NCI-H2196 treated with DMSO at 0.1 percent for 48 hours (cell line): ENCODE results near the gene KLF4.

ENCODE experiments used
- DNase-seq: peaks from one replicate; lab custom pipeline; 2025; ENCODE audit not compliant: unreplicated experiment; lab: John Stamatoyannopoulos, UW

Gene KLF4

DNA sequence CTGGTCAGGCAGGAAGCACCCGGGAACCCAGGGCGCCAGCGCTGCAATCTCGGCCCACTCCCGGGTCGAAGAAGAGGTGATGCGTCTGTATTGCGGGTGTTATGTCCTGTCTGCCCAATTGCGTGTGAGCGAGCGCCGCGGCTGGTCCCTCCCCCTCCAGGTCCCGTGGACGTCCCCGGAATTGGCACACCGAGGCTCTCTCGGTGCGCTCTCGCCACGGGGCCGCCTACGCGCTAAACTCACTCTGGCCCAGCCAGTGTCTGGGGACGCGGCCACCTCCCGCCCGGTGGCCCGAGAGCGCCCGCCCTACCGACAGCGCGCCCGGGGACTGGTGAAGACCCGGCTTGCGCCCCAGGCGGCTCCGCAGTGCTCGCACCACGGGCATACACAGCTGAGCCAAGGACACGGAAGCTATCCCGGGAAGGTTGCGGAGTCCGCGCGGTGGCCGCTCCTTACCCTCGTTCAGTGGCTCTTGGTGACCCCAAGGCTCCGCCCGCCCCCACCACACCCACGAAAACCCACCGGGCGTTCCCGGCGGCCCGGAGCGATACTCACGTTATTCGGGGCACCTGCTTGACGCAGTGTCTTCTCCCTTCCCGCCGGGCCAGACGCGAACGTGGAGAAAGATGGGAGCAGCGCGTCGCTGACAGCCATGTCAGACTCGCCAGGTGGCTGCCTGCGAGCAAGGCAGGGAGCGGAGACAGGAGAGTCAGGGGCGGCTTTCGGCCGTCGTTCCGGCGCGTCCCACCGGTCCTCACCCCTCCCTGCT, 1.0 kb downstream of the KLF4 start:
- DNase-seq = no peak

DNA sequence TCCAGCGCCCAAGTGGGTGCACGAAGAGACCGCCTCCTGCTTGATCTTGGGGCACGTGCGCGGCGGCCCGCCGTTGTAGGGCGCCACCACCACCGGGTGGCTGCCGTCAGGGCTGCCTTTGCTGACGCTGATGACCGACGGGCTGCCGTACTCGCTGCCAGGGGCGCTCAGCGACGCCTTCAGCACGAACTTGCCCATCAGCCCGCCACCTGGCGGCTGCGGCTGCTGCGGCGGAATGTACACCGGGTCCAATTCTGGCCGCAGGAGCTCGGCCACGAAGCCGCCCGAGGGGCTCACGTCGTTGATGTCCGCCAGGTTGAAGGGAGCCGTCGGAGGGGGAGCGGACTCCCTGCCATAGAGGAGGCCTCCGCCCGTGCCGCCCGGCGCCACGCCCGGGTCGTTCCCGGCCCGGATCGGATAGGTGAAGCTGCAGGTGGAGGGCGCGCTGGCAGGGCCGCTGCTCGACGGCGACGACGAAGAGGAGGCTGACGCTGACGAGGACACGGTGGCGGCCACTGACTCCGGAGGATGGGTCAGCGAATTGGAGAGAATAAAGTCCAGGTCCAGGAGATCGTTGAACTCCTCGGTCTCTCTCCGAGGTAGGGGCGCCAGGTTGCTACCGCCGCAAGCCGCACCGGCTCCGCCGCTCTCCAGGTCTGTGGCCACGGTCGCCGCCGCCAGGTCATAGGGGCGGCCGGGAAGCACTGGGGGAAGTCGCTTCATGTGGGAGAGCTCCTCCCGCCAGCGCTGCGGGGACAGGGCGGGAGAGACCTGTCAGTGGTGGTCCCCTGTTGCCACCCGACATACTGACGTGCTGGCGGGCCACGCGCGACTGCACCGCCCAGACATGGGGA, 1.8 kb downstream of the KLF4 start:
- no peak for DNase-seq

DNA sequence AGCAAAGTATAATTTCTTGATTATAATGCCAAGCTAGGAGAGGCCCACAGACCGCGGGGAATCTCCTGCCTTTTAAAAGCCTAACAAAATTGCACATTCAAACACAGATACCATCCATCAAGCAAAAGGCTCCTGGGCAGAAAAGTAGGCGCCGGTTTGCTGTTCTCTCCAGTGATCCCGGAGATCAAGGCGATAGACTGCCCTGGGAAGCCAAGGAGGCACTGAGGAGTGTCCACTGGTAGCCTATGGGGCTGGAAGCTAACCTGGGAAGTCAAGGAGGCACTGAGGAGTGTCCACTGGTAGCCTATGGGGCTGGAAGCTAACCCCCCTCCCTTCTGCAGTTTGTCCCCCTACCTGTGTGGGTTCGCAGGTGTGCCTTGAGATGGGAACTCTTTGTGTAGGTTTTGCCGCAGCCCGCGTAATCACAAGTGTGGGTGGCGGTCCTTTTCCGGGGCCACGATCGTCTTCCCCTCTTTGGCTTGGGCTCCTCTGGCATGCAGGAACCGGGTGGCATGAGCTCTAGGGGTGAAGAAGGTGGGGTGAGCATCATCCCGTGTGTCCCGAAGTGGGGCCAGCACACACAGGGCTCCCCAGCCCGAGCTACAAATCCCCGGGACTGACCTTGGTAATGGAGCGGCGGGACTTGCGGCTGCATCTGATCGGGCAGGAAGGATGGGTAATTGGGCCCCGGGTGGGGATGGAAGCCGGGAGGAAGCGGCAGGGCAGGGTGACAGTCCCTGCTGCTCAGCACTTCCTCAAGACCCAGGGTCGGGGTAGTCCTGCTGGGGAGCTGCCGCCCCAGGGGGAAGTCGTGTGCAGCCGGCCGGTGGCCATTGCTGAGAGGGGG, 2.7 kb downstream of the KLF4 start:
- DNase-seq = no peak

DNA sequence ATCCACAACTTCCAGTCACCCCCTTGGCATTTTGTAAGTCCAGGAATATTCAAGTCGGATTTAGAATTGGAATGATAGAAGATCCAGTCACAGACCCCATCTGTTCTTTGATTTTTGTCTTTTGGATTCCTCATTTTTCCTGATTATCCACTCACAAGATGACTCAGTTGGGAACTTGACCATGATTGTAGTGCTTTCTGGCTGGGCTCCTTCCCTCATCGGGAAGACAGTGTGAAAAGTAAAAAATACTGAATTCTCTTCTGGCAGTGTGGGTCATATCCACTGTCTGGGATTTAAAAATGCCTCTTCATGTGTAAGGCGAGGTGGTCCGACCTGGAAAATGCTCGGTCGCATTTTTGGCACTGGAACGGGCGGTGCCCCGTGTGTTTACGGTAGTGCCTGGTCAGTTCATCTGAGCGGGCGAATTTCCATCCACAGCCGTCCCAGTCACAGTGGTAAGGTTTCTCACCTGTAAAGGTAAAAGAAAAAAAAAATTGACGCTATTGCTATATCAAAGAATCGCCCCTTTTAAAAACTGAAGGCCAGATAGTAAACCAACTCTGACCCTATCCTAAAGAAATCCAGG, 4.0 kb downstream of the KLF4 start:
- DNase-seq = no peak

DNA sequence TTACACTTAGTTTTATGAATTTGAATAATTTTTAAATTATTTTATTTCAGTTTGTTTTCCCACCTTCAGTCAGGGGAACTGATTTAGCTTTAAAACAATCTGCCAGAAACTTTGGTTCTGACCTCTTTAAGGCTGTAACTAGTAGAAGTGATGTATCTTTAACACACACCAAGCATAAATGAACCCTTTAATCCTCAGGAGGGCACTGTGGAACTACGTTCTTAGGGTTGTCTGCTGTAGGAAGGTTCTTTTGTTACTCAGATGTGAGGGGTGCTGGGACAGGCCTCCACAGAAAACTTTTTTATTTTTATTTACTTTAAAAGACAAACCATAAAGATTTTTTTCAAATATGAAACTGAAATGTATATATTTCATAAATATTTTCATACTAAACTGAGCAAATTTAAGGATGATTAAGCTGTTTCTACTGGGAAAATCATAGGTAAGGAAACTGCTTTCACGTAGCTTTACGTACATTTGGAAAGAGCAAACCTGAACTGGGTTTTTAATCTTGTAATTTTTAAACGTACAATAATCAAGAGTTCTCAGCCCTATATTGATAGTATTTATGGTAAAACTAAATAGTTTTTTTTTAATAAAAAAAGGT, 5.3 kb downstream of the KLF4 start:
- peak; percentile 45 for DNase-seq

DNA sequence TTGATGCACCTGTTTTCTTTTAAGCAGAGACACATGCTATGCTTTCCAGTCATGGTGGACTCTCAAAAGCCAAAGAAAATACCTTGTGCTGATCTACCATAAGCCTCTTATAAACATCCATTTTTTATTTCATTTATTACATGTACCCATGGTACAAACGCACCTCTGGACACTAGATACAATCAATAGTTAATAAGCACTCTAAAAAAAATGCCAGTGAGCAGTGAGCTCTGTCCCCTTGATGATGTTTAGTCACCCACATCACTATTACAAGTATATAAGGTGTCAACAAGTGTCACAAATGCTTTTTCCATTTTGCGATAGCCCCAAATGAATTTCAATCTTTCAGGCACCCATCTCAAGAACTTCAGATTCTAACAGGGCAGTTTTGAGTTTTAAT, 5.9 kb downstream of the KLF4 start:
- no peak for DNase-seq

DNA sequence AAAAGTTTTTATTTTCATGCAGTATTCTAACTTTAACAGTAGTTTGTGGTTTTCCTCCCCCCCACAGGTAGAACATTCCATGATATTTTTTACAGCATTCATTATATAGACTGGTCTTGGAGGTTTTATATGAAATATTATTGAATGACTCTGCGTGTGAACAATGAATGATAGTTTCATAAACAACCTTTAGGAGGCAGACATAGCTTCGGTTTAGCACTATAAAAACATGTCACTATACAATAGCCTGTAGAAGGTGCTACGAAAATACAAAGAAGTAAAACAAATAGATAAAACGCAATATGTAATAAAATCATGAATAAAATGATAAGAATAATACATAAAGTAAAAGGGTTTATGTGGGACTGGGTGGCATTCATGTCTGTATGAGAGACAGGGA, 8.5 kb downstream of the KLF4 start:
- DNase-seq = no peak

DNA sequence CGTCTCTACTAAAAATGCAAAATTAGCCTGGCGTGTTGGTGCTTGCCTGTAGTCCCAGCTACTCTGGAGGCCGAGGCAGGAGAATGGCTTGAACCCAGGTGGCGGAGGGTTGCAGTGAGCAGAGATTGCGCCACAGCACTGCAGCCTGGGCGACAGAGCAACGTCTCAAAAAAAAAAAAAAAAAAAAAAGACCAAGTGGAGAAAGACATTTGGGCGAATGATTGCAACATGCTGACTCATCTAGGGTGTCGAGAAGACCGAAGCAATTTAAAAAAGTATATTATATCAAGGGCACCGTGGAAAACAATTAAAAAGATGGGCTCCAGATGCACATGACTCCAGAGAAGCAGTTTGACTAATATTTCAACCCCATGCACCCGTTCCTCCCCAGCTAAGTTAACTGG, 9.2 kb downstream of the KLF4 start:
- DNase-seq = no peak

DNA sequence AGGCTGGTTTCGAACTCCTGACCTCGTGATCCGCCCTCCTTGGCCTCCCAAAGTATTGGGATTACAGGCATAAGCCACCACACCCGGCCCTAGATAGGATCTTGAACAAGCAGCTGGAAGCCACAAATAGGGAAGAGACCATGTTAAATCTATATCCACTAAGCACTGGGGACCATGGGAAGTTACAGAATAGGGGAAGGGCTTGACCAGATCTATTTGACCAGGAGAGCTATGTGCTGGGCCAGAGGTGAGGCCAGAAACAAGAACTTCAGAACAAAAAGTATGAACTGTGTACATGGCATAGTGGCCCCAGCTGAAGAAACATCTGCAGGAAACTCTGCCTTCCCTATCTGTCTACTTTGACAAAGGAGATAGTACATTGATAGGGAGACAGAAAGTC, 10.8 kb downstream of the KLF4 start:
- DNase-seq = no peak

DNA sequence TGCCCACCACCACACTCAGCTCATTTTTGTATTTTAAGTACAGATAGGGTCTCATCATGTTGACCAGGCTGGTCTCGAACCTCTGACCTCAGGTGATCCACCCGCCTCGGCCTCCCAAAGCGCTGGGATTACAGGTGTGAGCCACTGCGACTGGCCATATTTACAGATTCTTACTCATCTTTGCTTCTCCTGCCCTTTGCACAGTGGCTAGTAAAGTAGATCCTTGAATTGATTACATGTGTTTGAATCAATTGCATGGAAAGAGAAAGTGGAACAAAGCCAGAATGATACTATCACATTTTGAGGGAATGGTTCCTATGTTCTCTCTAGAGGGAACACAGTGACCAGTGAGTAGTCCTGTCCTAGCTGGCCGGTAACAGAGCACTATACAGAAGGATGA, 15.4 kb downstream of the KLF4 start:
- DNase-seq = no peak

DNA sequence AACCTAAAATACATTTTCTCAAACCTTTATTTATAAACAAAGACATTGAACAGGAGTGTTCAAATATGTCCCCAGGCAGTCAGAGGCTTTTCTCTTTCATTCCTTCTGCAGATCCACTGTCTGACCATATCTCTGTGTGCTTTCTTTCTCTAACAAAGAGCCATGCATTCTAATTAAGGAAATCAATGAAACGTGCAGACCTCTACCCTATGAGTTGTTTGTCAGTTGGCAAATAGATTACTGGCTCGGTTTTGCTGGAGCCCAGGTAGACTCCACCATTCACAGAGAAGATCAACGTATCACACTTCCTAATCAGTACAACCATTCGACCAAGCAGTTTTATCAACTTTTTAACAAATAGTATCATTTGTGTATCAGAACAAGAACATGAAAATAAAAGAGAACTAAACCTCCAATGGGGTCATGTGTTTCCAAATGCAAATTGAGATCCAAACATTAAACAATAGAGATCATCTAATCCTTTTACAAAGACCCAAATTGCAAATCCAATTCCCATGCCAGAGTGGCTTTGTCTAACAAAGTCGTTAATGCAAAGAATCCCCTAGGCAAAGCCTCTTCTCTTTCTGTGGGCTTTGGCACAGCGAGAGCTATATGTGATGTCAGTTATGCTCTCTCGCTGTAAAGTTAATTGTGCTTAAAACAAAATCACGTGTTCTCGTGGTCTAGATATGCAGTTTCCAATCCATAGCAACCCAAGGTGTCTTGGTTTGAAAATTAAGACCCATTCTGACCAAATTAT, 16.8 kb downstream of the KLF4 start:
- DNase-seq = no peak

DNA sequence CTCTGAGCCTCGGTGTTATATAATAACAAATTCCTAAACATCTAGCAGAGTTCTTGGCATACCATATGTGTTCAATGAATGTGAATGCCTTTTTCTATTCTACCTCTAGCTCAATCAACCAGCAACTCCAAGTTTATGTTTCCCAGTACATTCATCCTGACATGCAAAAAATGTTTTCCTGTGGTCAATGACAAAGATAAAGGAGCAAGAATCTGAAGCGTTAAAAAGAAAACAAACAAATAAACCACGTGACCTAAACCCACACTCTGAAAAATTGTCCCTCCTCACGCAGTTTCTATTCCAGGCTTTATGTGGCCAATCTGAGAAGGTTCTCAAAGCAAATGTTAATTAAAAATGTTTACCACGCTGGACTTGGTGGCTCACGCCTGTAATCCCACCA, 18.0 kb downstream of the KLF4 start:
- DNase-seq = no peak

DNA sequence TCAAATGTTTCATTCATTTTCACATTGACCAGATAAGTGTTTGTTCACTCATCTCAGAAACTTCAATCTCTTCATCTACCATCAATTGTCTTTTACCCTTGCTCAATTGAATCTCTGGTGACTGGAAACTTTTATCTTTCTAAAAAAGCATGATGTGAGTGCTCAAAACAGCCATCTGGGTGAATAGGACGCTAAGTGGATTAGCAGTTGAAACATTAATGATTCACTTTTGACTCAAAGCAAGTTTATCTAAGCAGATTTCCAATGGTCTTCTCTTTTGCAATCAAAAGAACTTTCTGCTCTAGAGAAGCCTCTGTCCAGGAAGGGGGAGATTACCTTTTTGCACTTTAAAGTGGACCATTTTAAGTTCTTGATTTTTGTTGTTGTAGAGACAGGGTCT, 22.2 kb downstream of the KLF4 start:
- DNase-seq = no peak

DNA sequence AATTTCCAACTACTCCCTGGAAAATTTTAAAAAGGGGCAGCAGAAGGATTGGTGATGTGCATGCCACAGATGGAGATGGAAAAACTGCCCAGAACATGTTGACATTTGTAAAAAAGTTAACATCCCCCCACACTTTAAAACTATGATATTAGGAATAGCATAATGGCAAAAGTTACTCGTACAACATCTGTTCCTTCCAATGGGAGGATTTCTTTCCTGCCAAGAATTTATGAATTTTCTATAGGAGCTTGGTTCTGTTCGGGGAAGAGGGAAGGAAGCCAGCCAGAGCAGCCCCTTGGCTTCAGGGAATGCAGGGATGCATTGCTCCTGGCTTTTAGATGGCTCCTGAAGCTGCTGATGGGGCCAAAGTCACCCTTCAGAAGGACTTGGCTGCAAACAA, 22.7 kb downstream of the KLF4 start:
- DNase-seq = no peak

DNA sequence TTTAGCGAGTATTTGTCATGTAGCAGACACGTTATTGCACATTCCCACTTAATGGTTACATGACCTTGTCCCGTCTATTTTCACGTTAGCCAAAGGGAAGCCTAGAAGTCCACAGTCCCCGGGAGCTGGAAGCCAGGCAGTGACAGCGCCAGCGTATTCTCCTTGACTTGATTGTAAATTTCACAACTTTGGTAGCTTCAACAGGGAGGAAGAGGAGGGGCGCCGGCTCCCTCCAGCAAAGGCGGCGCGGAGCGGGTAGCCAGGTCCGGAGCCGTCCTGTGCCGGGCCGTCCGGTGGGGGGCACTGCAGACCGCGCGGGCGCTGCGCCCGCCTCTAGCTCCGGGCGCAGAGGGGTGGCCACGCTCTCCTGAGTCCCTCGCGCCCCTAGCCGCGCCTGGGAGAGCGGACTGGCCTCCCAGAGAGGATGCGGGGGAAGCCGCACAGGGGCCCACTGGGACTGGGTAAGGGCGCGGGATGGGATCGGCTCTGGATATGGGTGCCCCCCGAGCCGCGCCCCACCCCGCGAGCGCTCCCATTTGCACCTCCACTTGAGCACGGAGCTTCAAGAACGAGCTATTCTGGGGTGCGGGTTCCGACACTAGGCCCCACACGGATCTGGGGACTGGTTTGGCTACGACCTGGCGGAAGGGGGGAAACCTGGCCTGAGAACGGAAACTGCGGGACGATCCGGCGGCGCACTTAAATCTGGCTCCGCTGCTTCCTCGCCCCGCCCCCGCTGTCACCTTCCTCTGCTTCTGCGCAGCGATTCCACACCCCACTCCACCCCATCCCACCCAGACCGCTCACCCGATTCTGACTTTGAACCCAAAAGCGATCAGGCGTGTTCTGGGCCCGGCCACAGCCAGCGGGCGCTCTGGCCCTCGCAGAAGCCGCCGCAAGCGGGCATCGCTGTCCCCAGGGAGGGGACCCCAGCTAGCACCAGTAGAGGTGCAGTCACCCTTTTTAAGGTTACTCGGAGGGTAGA, 23.8 kb downstream of the KLF4 start:
- no peak for DNase-seq

DNA sequence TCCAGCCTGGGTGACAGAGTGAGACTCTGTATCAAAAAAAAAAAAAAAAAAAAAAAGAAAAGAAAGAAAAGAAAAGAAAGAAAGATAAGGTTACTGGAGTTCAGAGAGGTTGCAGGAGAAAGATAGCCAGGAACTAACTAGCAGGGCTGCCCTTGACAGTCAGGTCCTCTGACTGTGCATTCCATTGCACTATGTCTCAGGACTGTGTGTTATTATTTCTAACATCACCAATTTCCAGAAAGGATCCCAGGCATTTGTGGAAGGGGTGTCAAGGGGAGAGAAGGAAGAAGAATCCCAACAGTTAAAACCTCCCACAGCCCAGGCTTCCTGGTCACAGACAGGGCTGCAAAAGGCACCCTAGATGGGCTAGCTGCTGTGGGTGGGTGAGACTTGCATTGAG, 25.1 kb downstream of the KLF4 start:
- DNase-seq = no peak

DNA sequence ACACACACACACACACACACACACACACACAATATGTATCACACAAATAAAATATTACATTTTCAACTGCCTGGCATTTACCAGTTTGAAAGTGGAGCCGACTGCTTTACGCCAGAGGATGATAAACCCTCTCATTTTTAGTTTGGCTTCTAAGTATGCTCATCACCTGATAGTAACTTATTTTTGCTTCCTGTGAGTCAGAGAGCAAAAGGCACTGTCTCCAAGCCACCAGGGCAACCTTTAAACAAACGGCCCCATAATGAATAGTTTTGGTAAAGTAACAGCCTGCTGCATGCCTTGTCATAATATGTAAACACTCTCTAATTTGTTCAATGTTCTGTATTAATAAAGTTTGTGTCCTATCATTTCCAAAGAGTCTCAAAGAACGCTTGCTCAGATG, 26.9 kb downstream of the KLF4 start:
- no peak for DNase-seq

DNA sequence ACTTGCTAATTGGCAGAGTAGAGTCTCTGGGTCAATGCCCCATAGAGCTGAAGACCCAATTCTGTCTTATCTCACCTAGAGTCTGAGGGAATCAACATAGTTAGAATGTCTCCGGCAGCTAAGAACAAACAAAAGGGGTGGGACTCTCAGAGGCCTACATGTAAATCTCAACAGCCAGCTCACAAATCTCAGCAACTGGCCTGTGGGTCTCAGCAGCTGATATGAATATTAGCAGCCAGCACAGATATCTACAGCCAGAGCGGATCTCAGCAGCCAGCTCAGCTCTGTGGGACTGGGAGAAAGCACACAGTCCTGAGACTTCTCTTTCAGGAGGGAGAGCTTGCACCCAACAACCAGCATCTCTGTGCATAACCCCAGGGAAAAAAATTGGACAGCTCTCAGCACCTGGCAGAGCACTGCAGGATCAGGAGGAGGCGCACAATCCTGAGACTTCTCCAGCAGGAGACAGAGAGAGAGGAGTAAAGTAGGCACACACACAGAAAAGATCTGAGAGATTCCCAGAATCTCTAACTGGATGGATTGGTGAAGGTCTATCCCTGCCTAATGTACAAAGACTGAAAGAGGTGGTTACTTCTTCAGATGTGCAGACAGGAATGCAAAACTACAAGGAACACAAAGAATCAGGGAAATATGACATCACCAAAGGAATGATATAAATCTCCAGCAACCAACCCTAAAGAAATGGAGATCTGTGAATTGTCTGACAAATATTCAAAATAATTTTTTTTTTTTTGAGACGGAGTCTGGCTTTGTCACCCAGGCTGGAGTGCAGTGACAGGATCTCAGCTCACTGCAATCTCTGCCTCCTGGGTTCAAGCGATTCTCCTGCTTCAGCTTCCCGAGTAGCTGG, 29.2 kb downstream of the KLF4 start:
- no peak for DNase-seq
